ENCODE results near the gene RABGAP1L. TPM values are rescaled to one million over a fixed set of nuclear protein-coding genes. Genes with fewer than 3 reads are reported as not detected.

Gene RABGAP1L
- total and polyA plus RNA-seq, 2 of the 4 experiments (the other 2 are of a cell fraction) = 7.9 to 26.7 TPM

DNA sequence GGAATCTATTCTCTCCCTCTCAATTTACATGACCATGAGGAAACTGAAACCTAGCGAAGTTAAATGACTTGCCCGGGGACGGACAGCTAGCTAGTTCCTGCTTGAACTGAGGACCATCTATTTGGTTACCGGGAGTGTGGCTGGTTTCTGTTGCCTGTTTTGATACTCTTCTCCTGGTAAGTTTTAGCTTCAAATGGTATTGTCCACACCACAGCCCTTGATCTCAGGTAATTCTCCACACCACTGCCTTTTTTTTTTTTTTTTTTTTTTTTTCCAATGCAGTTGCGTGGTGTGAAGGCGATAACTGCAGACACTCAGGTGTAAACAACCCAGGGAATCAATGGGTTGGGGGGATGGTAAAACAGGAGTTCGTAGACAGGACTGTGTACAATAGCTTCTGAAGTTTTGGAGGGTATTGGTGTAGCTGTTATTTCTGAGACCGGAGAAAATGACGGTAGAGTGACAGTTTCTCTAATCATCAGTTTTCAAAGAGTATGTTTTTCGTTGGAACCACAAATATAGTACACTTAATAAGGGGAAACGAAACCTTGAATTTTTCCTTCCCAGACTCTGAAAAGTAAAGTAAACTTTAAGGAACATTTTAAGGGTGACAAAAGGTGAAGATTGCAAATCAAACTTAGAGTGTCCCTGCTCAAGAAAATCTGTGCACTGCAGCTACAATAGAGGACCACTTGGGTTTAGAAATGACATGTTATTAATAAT is 715.2 kb downstream of the RABGAP1L start:
- no TSS peak for BruUV-seq (replicated peaks)
- Histone ChIP-seq H3K4me2 (ENCODE audit: low read depth, low read length) (no peak overlapping the region), H2AK9ac (replicated peaks; ENCODE audit: low read depth, low read length, poor library complexity) (no peak overlapping the region), H4K91ac (ENCODE audit: insufficient read depth, low read depth, low read length) (no peak overlapping the region), H3K9ac (ENCODE audit: low read depth, low read length) (no peak overlapping the region), H3K27me3 (ENCODE audit: control insufficient read depth, insufficient read depth, low read length) (no peaks in the 10 kb centered on the region), H3K14ac (replicated peaks; ENCODE audit: low read depth, low read length) (no peak overlapping the region), H4K8ac (ENCODE audit: low read depth in 2 of 2, low read length in 2 of 2) (no peak overlapping the region), H2BK120ac (ENCODE audit: low read depth, low read length) (no peak overlapping the region), H4K5ac (ENCODE audit: low read depth, low read length) (no peak overlapping the region), H3K36me3 (ENCODE audit: control insufficient read depth, insufficient read depth, low read length) (no peaks in the 10 kb centered on the region), H3K56ac (ENCODE audit: extremely low read depth, insufficient read depth, low read length) (no peak overlapping the region), H3K4me1 (ENCODE audit: control insufficient read depth, insufficient read depth, low read length) (no peaks in the 10 kb centered on the region), H2AK5ac (ENCODE audit: low read depth, low read length) (no peak overlapping the region), H3K9me3 (ENCODE audit: control insufficient read depth, insufficient read depth, low read length) (no peaks in the 10 kb centered on the region), H3K4me3 (ENCODE audit: insufficient read depth, low read depth, low read length) (no peak overlapping the region), H4K20me1 (ENCODE audit: insufficient read depth, low read length) (no peaks in the 10 kb centered on the region), H3K23ac (ENCODE audit: low read depth, low read length) (no peak overlapping the region), H3K79me1 (ENCODE audit: low read depth in 1 of 2, low read length in 2 of 2) (no peaks in the 10 kb centered on the region), H2BK15ac (ENCODE audit: low read depth, low read length) (no peak overlapping the region), H3K18ac (ENCODE audit: low read depth, low read length) (no peak overlapping the region), H3K9me1 (ENCODE audit: insufficient read depth, low read length) (no peaks in the 10 kb centered on the region), H3K4ac (ENCODE audit: low read depth, low read length) (no peak overlapping the region), H2AFZ (replicated peaks; ENCODE audit: low read length, poor library complexity) (no peak overlapping the region), H3K27ac (ENCODE audit: insufficient read depth, low read length) (no peak overlapping the region), H2BK5ac (ENCODE audit: low read depth, low read length, poor library complexity, severe bottlenecking) (no peak overlapping the region), H2BK20ac (ENCODE audit: low read depth, low read length) (no peak overlapping the region)
- ChIA-PET CTCF (interaction anchor here (0.5 kb wide), 1 partner anchor 155 kb away, joined by 3 read pairs; no protein-coding TSS in a partner anchor), POLR2A (ENCODE audit: unreplicated experiment) (no interaction called here)
- dilution Hi-C loops (cut with HindIII; ENCODE audit: low sequenced_read_pairs, unreplicated experiment) (no loop called here), intact Hi-C loops (cut with micrococcal nuclease) (no loop called here), in situ Hi-C loops (cut with MboI; ENCODE audit: low sequenced_read_pairs) (no loop called here)
- WGBS, 2 experiments (ENCODE audit: extremely low coverage in 2 of 2, insufficient read length in 1 of 2) = no CpG with 5 or more reads among the region's 11 CpGs
- DNase-seq (no peak), ATAC-seq (ENCODE audit: low read depth) (no peak)
- TF ChIP-seq SMC3 (IDR thresholded peaks at IDR 0.05; ENCODE audit: low read depth, low read length) (no peak), RFX5 (IDR thresholded peaks at IDR 0.05; ENCODE audit: low read depth, low read length) (no peak), POLR2A (IDR thresholded peaks at IDR 0.05; ENCODE audit: low read depth, low read length) (no peak)
